SK-N-SH treated with all-trans-retinoic acid at 6 μM for 48 hours (cell line): ENCODE results near the gene KLHL29.

ENCODE experiments used
- ATAC-seq: fragments of 200-7000 bp; cut with Tn5 transposase; 3 replicates; pipeline ENCODE4 v1.9.1; 2020; ENCODE audit warnings: mild to moderate bottlenecking, moderate library complexity
- ARNTL ChIP-seq: fragments of 450-650 bp; formaldehyde crosslinking; IDR thresholded peaks from 2 replicates; pipeline ENCODE4 v1.5.0; 2020; ENCODE audit warnings: low read depth, mild to moderate bottlenecking, moderate library complexity, borderline replicate concordance
- CREB5 ChIP-seq: fragments of 250-450 bp; sonication (Bioruptor Pico); IDR thresholded peaks from 2 replicates; pipeline ENCODE4 v1.5.1; 2020; ENCODE audit warnings: low read depth, mild to moderate bottlenecking, moderate library complexity
- CSDC2 ChIP-seq: fragments of 250-450 bp; sonication (Bioruptor Pico); IDR thresholded peaks from 2 replicates; pipeline ENCODE4 v1.5.0; 2020; ENCODE audit warnings: mild to moderate bottlenecking, moderate library complexity
- CSRNP3 ChIP-seq: fragments of 250-450 bp; sonication (Bioruptor Pico); IDR thresholded peaks from 2 replicates; pipeline ENCODE4 v1.5.1; 2021; ENCODE audit warnings: mild to moderate bottlenecking, moderate library complexity
- ESRRG ChIP-seq: fragments of 250-450 bp; sonication (Bioruptor Pico); IDR thresholded peaks from 2 replicates; pipeline ENCODE4 v1.6.1; 2021; ENCODE audit warnings: mild to moderate bottlenecking
- GLIS3 ChIP-seq: fragments of 250-450 bp; sonication (Bioruptor Pico); IDR thresholded peaks from 2 replicates; pipeline ENCODE4 v1.5.0; 2020; ENCODE audit warnings: mild to moderate bottlenecking, moderate library complexity
- ISL1 ChIP-seq: fragments of 250-450 bp; sonication (Bioruptor Pico); IDR thresholded peaks from 2 replicates; pipeline ENCODE4 v2.1.2; 2022; ENCODE audit warnings: mild to moderate bottlenecking, moderate library complexity
- OSR1 ChIP-seq: fragments of 250-450 bp; sonication (Bioruptor Pico); IDR thresholded peaks from 2 replicates; pipeline ENCODE4 v1.8.0; 2022; ENCODE audit warnings: moderate library complexity, mild to moderate bottlenecking, inconsistent platforms
- POU6F1 ChIP-seq: fragments of 250-450 bp; sonication (Bioruptor Pico); IDR thresholded peaks from 2 replicates; pipeline ENCODE4 v1.8.0; 2021; ENCODE audit warnings: low read depth, mild to moderate bottlenecking, moderate library complexity, borderline replicate concordance
- PPARA ChIP-seq: fragments of 250-450 bp; sonication (Bioruptor Pico); IDR thresholded peaks from 2 replicates; pipeline ENCODE4 v1.5.0; 2020; ENCODE audit warnings: mild to moderate bottlenecking, borderline replicate concordance
- RARB ChIP-seq: fragments of 250-450 bp; sonication (Bioruptor Pico); IDR thresholded peaks from 2 replicates; pipeline ENCODE4 v1.8.0; 2021; ENCODE audit warnings: mild to moderate bottlenecking, moderate library complexity
- SNAI2 ChIP-seq: fragments of 250-450 bp; sonication (Bioruptor Pico); IDR thresholded peaks from 2 replicates; pipeline ENCODE4 v1.5.0; 2020; ENCODE audit warnings: mild to moderate bottlenecking, moderate library complexity
- TCF4 ChIP-seq: fragments of 250-450 bp; sonication (Bioruptor Pico); IDR thresholded peaks from 2 replicates; pipeline ENCODE4 v1.8.0; 2021; ENCODE audit warnings: mild to moderate bottlenecking, moderate library complexity, borderline replicate concordance
- TOX ChIP-seq: fragments of 250-450 bp; sonication (Bioruptor Pico); IDR thresholded peaks from 2 replicates; pipeline ENCODE4 v1.8.0; 2021; ENCODE audit warnings: mild to moderate bottlenecking, moderate library complexity, borderline replicate concordance
- TSHZ2 ChIP-seq: fragments of 250-450 bp; sonication (Bioruptor Pico); IDR thresholded peaks from 2 replicates; pipeline ENCODE4 v1.5.0; 2020; ENCODE audit warnings: mild to moderate bottlenecking, moderate library complexity
- ZC3H10 ChIP-seq: fragments of 250-450 bp; sonication (Bioruptor Pico); IDR thresholded peaks from 2 replicates; pipeline ENCODE4 v1.5.1; 2021; ENCODE audit warnings: mild to moderate bottlenecking, moderate library complexity
- ZFP3 ChIP-seq: fragments of 250-450 bp; sonication (Bioruptor Pico); IDR thresholded peaks from 2 replicates; pipeline ENCODE4 v1.5.0; 2020; ENCODE audit warnings: mild to moderate bottlenecking, moderate library complexity
- ZFP30 ChIP-seq: fragments of 450-650 bp; formaldehyde crosslinking; IDR thresholded peaks from 2 replicates; pipeline ENCODE4 v1.5.0; 2022; ENCODE audit warnings: mild to moderate bottlenecking, moderate library complexity
- ZNF565 ChIP-seq: fragments of 450-650 bp; formaldehyde crosslinking; conservative IDR thresholded peaks from 2 replicates; pipeline ENCODE4 v1.5.0; 2020; ENCODE audit warnings: low read depth, mild to moderate bottlenecking, moderate library complexity
- ZNF8 ChIP-seq: fragments of 450-650 bp; formaldehyde crosslinking; IDR thresholded peaks from 2 replicates; pipeline ENCODE4 v1.5.0; 2020; ENCODE audit warnings: mild to moderate bottlenecking, moderate library complexity

The KLHL29 gene

GRCh38 chr2:23629772-23630480, 244.9 kb downstream of the KLHL29 start:
- TF ChIP-seq SNAI2 (CRISPR knock-in tag) (no peak), ZFP3 (CRISPR knock-in tag) (no peak), CREB5 (no peak), CSRNP3 (CRISPR knock-in tag) (no peak), OSR1 (CRISPR knock-in tag) (no peak), ZC3H10 (CRISPR knock-in tag) (no peak), GLIS3 (CRISPR knock-in tag) (no peak), POU6F1 (CRISPR knock-in tag) (no peak), CSDC2 (CRISPR knock-in tag) (no peak), ESRRG (CRISPR knock-in tag) (no peak), PPARA (CRISPR knock-in tag) (no peak), TCF4 (CRISPR knock-in tag) (no peak), TOX (CRISPR knock-in tag) (no peak), TSHZ2 (CRISPR knock-in tag) (no peak)
- ATAC-seq, result no peak

- TF ChIP-seq ARNTL (CRISPR knock-in tag) (no peak), ZC3H10 (CRISPR knock-in tag) (no peak), TCF4 (CRISPR knock-in tag) (no peak), POU6F1 (CRISPR knock-in tag) (no peak), ZNF565 (CRISPR knock-in tag) (no peak), PPARA (CRISPR knock-in tag) (no peak), ZNF8 (no peak)
- TF ChIP-seq, all 23 proteins: peak for 0
- ATAC-seq, result no peak
These were observed 246.0 kb downstream of the KLHL29 start for GRCh38 chr2:23630961-23631360.

GRCh38 chr2:23631389-23631788, 246.4 kb downstream of the KLHL29 start:
- TF ChIP-seq POU6F1 (CRISPR knock-in tag) (no peak), ZNF8 (no peak), TCF4 (CRISPR knock-in tag) (no peak), GLIS3 (CRISPR knock-in tag) (no peak), ZFP30 (CRISPR knock-in tag) (no peak), SNAI2 (CRISPR knock-in tag) (no peak), RARB (no peak), ZNF565 (CRISPR knock-in tag) (no peak), ISL1 (CRISPR knock-in tag) (no peak), ARNTL (CRISPR knock-in tag) (no peak), CSDC2 (CRISPR knock-in tag) (no peak), TSHZ2 (CRISPR knock-in tag) (no peak)
- ATAC-seq, result no peak
